Ovary (tissue), 9 donors: ENCODE results near the gene COL8A1. TPM values are rescaled to one million over a fixed set of nuclear protein-coding genes. Genes with fewer than 3 reads are reported as not detected.

Source experiments
- DNase-seq, 5 donors: peaks; one replicate each; pipeline ENCODE4 v3.0.0-alpha.2; 2019 to 2020
- H3K27ac ChIP-seq, 2 donors: fragments of 200-600 bp; one replicate each; pipeline versions ENCODE4 v1.5.1 to v1.8.0; 2019 to 2022
- H3K27me3 ChIP-seq: fragments of 200-600 bp; one replicate; pipeline ENCODE4 v1.8.0; 2022
- H3K36me3 ChIP-seq: fragments of 200-600 bp; sonication (generic); one replicate; pipeline ENCODE4 v1.5.1; 2019
- H3K4me1 ChIP-seq: one replicate; pipeline ENCODE4 v1.8.1; 2013; ENCODE audit warnings: mild to moderate bottlenecking, moderate library complexity; ENCODE audit not compliant: insufficient read depth
- H3K4me3 ChIP-seq: fragments of 200-600 bp; sonication (generic); one replicate; pipeline ENCODE4 v1.5.1; 2017
- H3K9me3 ChIP-seq, 2 donors: fragments of 200-600 bp in 1 of 2; sonication (generic) in 1 of 2; one replicate each; pipeline versions ENCODE4 v1.5.1 to v1.8.1; 2013 to 2019; ENCODE audit warnings: mild to moderate bottlenecking in 1 of 2, moderate library complexity in 1 of 2
- CTCF ChIP-seq, 3 donors: fragments of 450-650 bp in 2 of 3; fragments of 200-600 bp in 1 of 3; IDR thresholded peaks; one replicate each; pipeline versions ENCODE4 v1.5.1 to v1.8.0; 2016 to 2022; ENCODE audit warnings: antibody characterized with exemption in 3 of 3, mild to moderate bottlenecking in 1 of 3
- EP300 ChIP-seq: sonication (generic); formaldehyde crosslinking; IDR thresholded peaks from one replicate; pipeline ENCODE4 v1.6.1; 2017; ENCODE audit warnings: antibody characterized with exemption
- POLR2A ChIP-seq: fragments of 450-650 bp; IDR thresholded peaks from one replicate; pipeline ENCODE4 v1.6.1; 2017; ENCODE audit warnings: antibody characterized with exemption, mild to moderate bottlenecking, moderate library complexity
- WGBS, 3 donors: extraction: QIAGEN DNeasy Blood & Tissue Kit in 1 of 3; methylation state at CpG; one replicate each; pipeline versions ENCODE4 v1.1.5 to v1.1.7; 2013 to 2017; 5-methylcytosine and 5-hydroxymethylcytosine counted together
- intact Hi-C, 4 donors: fragments of 100-400 bp; cut with DNase I; formaldehyde crosslinking; loops; one replicate each; pipeline versions ENCODE4 v1.11.0 to v1.15.1; 2022 to 2023
- polyA plus RNA-seq, 2 donors: library from polyadenylated mRNA; stranded (reverse); fragments of 200-250 nt in 1 of 2; fragments of 350-450 nt in 1 of 2; fragmentation: Illumina TruSeq in 1 of 2; extraction: RNeasy Lipid Tissue Mini Kit (QIAGEN cat#74804) in 1 of 2; gene quantifications; one replicate each; pipeline ENCODE4 v1.2.3, GENCODE V29; 2013 to 2014
- total RNA-seq, 7 donors: library from RNA; depleted of rRNA in 2 of 7; stranded (reverse); fragments of >200 nt in 2 of 7; fragmentation: NEBNext Ultra II Directional in 3 of 7; extraction: Animal tissue kit (Norgen Biotek cat#: 25700) in 3 of 7; gene quantifications; one replicate each; pipeline versions ENCODE4 v1.1.0 to v1.2.4, GENCODE V29; 2016 to 2023
- donor health status: DM: no; HTN: no; CAD: no; lungs with moderate emphysema.
- donor health status: DM: no; HTN: no; CAD: no.
- donor health status: Bipolar disorder and iron deficiency.
- donor health status: DM: yes; HTN: yes; CAD: no.
- donor health status: DM: no; HTN: no; CAD: no.
- donor health status: DM: yes; HTN: yes; CAD: no.

Gene COL8A1
- total and polyA plus RNA-seq, 9 donors, result 2.0 to 37.2 (median 11.9) TPM

- no peak overlapping the region for H3K4me3 ChIP-seq
- DNase-seq, result no peak
- no peaks in the 10 kb centered on the region for H3K9me3 ChIP-seq
- no peaks in the 10 kb centered on the region for H3K27me3 ChIP-seq
- peaks cover 6% of the 10 kb centered on the region for H3K4me1 ChIP-seq
- WGBS, 3 donors, result 80 to 94% (median 81%) methylated on average over 1 of the region's 1 CpG
- TF ChIP-seq CTCF (IDR thresholded peaks at IDR 0.05) (no peak), EP300 (no peak)
- intact Hi-C loops, result no loop called here
- no peaks in the 10 kb centered on the region for H3K36me3 ChIP-seq
- no peak overlapping the region for H3K27ac ChIP-seq
Observed at GRCh38 chr3:99709686-99710085, 71.3 kb downstream of the COL8A1 start.

GRCh38 chr3:99710094-99710493 is 71.7 kb downstream of the COL8A1 start:
- DNase-seq, result no peak
- H3K4me1 ChIP-seq, result peaks cover 6% of the 10 kb centered on the region
- H3K9me3 ChIP-seq, result no peaks in the 10 kb centered on the region
- no peaks in the 10 kb centered on the region for H3K27me3 ChIP-seq
- TF ChIP-seq POLR2A (no peak), CTCF (IDR thresholded peaks at IDR 0.05) (no peak), EP300 (no peak)
- intact Hi-C loops, result no loop called here
- WGBS, 3 donors, result 91 to 98% (median 95%) methylated on average over 3 of the region's 3 CpGs
- no peak overlapping the region for H3K27ac ChIP-seq
- no peaks in the 10 kb centered on the region for H3K36me3 ChIP-seq
- no peak overlapping the region for H3K4me3 ChIP-seq

GRCh38 chr3:99711351-99711750 is 73.0 kb downstream of the COL8A1 start:
- H3K27me3 ChIP-seq, result no peaks in the 10 kb centered on the region
- H3K27ac ChIP-seq, result no peak overlapping the region
- no peak overlapping the region for H3K4me3 ChIP-seq
- intact Hi-C loops, result no loop called here
- no peaks in the 10 kb centered on the region for H3K9me3 ChIP-seq
- 63 to 74% (median 69%) methylated on average over 4 of the region's 4 CpGs for WGBS, 3 donors
- H3K4me1 ChIP-seq, result peaks cover 6% of the 10 kb centered on the region
- DNase-seq, result no peak
- H3K36me3 ChIP-seq, result no peaks in the 10 kb centered on the region
- TF ChIP-seq EP300 (no peak), CTCF (IDR thresholded peaks at IDR 0.05) (no peak), POLR2A (no peak)

GRCh38 chr3:99712291-99712954 is 74.0 kb downstream of the COL8A1 start:
- Histone ChIP-seq H3K4me3 (no peak overlapping the region), H3K9me3 (no peaks in the 10 kb centered on the region), H3K27me3 (no peaks in the 10 kb centered on the region), H3K27ac (no peak overlapping the region), H3K4me1 (peaks cover 4% of the 10 kb centered on the region), H3K36me3 (no peaks in the 10 kb centered on the region)
- TF ChIP-seq EP300 (no peak), POLR2A (no peak), CTCF (IDR thresholded peaks at IDR 0.05) (no peak)
- intact Hi-C loops, result no loop called here
- 76 to 87% (median 82%) methylated on average over 5 of the region's 5 CpGs for WGBS, 3 donors
- no peak for DNase-seq
